HepG2 (cell line): ENCODE data around the gene CARD19. TPM values are rescaled to one million over a fixed set of nuclear protein-coding genes. Genes with fewer than 3 reads are reported as not detected.

ENCODE experiments used
- BORCS8-MEF2B ChIP-seq: sonication (generic); formaldehyde crosslinking; IDR thresholded peaks from 2 replicates; pipeline ENCODE4 v1.8.0; 2022; ENCODE audit warnings: mild to moderate bottlenecking, missing genetic modification reagents
- ELF3 ChIP-seq: IDR thresholded peaks from 2 replicates; pipeline ENCODE4 v1.6.1; 2016; ENCODE audit warnings: missing genetic modification reagents, missing compliant biosample characterization
- GATAD1 ChIP-seq: IDR thresholded peaks from 2 replicates; pipeline ENCODE4 v1.6.1; 2016; ENCODE audit warnings: missing genetic modification reagents, missing compliant biosample characterization
- GLI4 ChIP-seq: sonication (generic); formaldehyde crosslinking; IDR thresholded peaks from 2 replicates; pipeline ENCODE4 v1.5.1; 2020; ENCODE audit warnings: missing genetic modification reagents, mild to moderate bottlenecking, moderate library complexity, borderline replicate concordance
- GLMP ChIP-seq: sonication (generic); formaldehyde crosslinking; IDR thresholded peaks from 2 replicates; pipeline ENCODE4 v1.9.0; 2021; ENCODE audit warnings: missing genetic modification reagents, mild to moderate bottlenecking, borderline replicate concordance
- GTF3A ChIP-seq: sonication (generic); formaldehyde crosslinking; conservative IDR thresholded peaks from 2 replicates; pipeline ENCODE4 v1.4.0; 2020; ENCODE audit warnings: mild to moderate bottlenecking, missing genetic modification reagents
- GZF1 ChIP-seq: sonication (generic); formaldehyde crosslinking; IDR thresholded peaks from 2 replicates; pipeline ENCODE4 v1.5.1; 2020; ENCODE audit warnings: mild to moderate bottlenecking, missing genetic modification reagents
- HNRNPLL ChIP-seq: fragments of 200-400 bp; formaldehyde crosslinking; IDR thresholded peaks from 2 replicates; pipeline ENCODE4 v1.6.1; 2017; ENCODE audit warnings: mild to moderate bottlenecking, low read depth, low read length; ENCODE audit not compliant: poor library complexity, severe bottlenecking
- IKZF4 ChIP-seq: sonication (generic); formaldehyde crosslinking; IDR thresholded peaks from 2 replicates; pipeline ENCODE4 v1.5.1; 2020; ENCODE audit warnings: borderline replicate concordance, mild to moderate bottlenecking, low read depth, missing genetic modification reagents; ENCODE audit errors: not compliant biosample characterization
- JUND ChIP-seq: sonication (generic); formaldehyde crosslinking; IDR thresholded peaks from 2 replicates; pipeline ENCODE4 v1.8.0; 2022; ENCODE audit warnings: mild to moderate bottlenecking, missing genetic modification reagents
- KDM5B ChIP-seq: sonication (generic); formaldehyde crosslinking; IDR thresholded peaks from 2 replicates; pipeline ENCODE4 v1.4.0; 2020; ENCODE audit warnings: missing genetic modification reagents, mild to moderate bottlenecking, borderline replicate concordance
- MED1 ChIP-seq: sonication (generic); formaldehyde crosslinking; IDR thresholded peaks from 2 replicates; pipeline ENCODE4 v1.4.0; 2020; ENCODE audit warnings: missing genetic modification reagents
- MEIS2 ChIP-seq: sonication (generic); formaldehyde crosslinking; IDR thresholded peaks from 2 replicates; pipeline ENCODE4 v1.9.0; 2021; ENCODE audit warnings: mild to moderate bottlenecking, missing genetic modification reagents
- SKI ChIP-seq: fragments of 450-650 bp; IDR thresholded peaks from one replicate; pipeline ENCODE4 v1.6.1; 2018; ENCODE audit warnings: mild to moderate bottlenecking; ENCODE audit not compliant: partially characterized antibody
- SMAD9 ChIP-seq: sonication (generic); formaldehyde crosslinking; IDR thresholded peaks from 2 replicates; pipeline ENCODE4 v1.5.1; 2020; ENCODE audit warnings: mild to moderate bottlenecking, missing genetic modification reagents
- THAP9 ChIP-seq: sonication (generic); formaldehyde crosslinking; IDR thresholded peaks from 2 replicates; pipeline ENCODE4; 2020; ENCODE audit warnings: missing genetic modification reagents, mild to moderate bottlenecking, borderline replicate concordance
- TSC22D2 ChIP-seq: sonication (generic); formaldehyde crosslinking; IDR thresholded peaks from 2 replicates; pipeline ENCODE4 v1.5.1; 2020; ENCODE audit warnings: missing genetic modification reagents, mild to moderate bottlenecking, borderline replicate concordance
- ZC3H13 ChIP-seq: sonication (generic); formaldehyde crosslinking; IDR thresholded peaks from 2 replicates; pipeline ENCODE4 v1.8.1; 2023; ENCODE audit warnings: mild to moderate bottlenecking, missing genetic modification reagents, moderate library complexity
- ZNF160 ChIP-seq: sonication (generic); formaldehyde crosslinking; IDR thresholded peaks from 2 replicates; pipeline ENCODE4 v1.8.0; 2022; ENCODE audit warnings: mild to moderate bottlenecking, inconsistent platforms, missing genetic modification reagents
- ZNF317 ChIP-seq: sonication (generic); formaldehyde crosslinking; IDR thresholded peaks from 2 replicates; pipeline ENCODE4 v1.5.0; 2020; ENCODE audit warnings: mild to moderate bottlenecking, missing genetic modification reagents
- ZNF383 ChIP-seq: sonication (generic); formaldehyde crosslinking; IDR thresholded peaks from 2 replicates; pipeline ENCODE4 v1.4.0; 2020; ENCODE audit warnings: missing genetic modification reagents, mild to moderate bottlenecking, borderline replicate concordance
- ZNF510 ChIP-seq: sonication (generic); formaldehyde crosslinking; IDR thresholded peaks from 2 replicates; pipeline ENCODE4 v1.4.0; 2020; ENCODE audit warnings: low read depth, mild to moderate bottlenecking, missing genetic modification reagents
- ZNF660 ChIP-seq: sonication (generic); formaldehyde crosslinking; IDR thresholded peaks from 2 replicates; pipeline ENCODE4 v1.5.1; 2020; ENCODE audit warnings: mild to moderate bottlenecking, low read depth, missing genetic modification reagents, borderline replicate concordance
- ZNF749 ChIP-seq: sonication (generic); formaldehyde crosslinking; IDR thresholded peaks from 2 replicates; pipeline ENCODE4 v1.8.0; 2022; ENCODE audit warnings: mild to moderate bottlenecking, missing genetic modification reagents, moderate library complexity, borderline replicate concordance
- polyA plus RNA-seq, 8 experiments: library from polyadenylated mRNA; depleted of rRNA in 3 of 8; stranded (reverse) in 7 of 8; unstranded in 1 of 8; fragments of >200 nt; fragmentation: Illumina TruSeq in 4 of 8; extraction: Trizol in 4 of 8; gene quantifications; 2 replicates each; pipeline versions ENCODE4 v1.2.1 to v1.2.3, GENCODE V29; 2011 to 2016; ENCODE audit warnings: low read depth in 4 of 8, missing spikeins in 1 of 8, mixed read lengths in 1 of 8; ENCODE audit not compliant: insufficient read depth in 1 of 8
- total RNA-seq, 5 experiments: library from RNA; depleted of rRNA; stranded (reverse); fragments of >200 nt; fragmentation: Illumina TruSeq; extraction: Trizol; gene quantifications; 2 replicates each; pipeline ENCODE4 v1.2.3, GENCODE V29; 2016; ENCODE audit warnings: low read depth in 1 of 5
- TF ChIP-seq, protein P1 (sequence below): sonication (generic); formaldehyde crosslinking; conservative IDR thresholded peaks from 2 replicates; pipeline ENCODE4 v1.4.0; 2020; ENCODE audit warnings: missing genetic modification reagents

Gene CARD19
- total and polyA plus RNA-seq, 2 of the 13 experiments (the other 11 are each of a cell fraction or from before 2014, with no cell fraction given): 18.4 to 47.2 TPM

DNA sequence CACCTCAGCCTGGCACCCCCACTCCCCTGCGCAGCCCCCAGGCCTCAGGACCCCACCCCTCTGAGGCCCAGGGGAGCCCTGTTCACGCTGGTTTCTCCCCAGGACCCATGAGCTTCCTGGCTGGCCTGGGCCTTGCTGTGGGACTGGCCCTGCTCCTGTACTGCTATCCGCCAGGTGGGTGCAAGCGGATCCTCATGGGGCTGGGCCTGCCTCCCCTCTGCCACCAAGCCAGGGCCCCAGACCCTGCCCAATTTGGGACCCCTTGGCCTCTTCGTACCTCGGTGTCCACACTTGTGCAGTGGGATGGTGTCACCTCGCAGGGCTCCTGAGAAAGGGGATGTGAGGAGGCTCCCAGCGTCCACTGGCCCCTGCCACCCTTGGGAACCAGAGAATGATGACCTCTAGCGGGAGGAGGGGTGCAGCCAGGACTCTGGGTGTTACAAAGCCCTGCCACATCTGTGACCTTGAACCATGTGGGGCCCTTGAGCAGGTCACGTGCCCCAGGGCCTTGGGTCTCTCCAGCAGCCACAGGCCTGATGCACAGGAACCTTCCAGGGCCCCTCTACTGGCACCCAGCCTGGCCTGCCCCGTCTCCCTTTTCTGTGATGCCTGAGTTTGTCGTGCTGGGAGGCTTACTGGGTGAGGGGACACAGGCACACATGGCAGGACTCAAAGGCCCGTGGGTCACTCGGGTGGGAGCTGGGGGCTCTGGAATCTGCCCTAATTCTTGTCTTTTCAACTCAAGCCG, 16.3 kb downstream of the CARD19 start (continued):
- TF ChIP-seq ZNF510 (CRISPR knock-in tag) (no peak; the same call in 1 of the 2 replicates), GTF3A (CRISPR knock-in tag) (0 out of 2 replicates have a peak, but pooled peaks have one; percentile 56), THAP9 (CRISPR knock-in tag) (peak; percentile 24; the same call in 1 of the 2 replicates), TSC22D2 (CRISPR knock-in tag) (no peak), MED1 (CRISPR knock-in tag) (peak; percentile 91), SKI (peak; percentile 44), KDM5B (CRISPR knock-in tag) (peak; percentile 72; the same call in 1 of the 2 replicates), ZC3H13 (CRISPR knock-in tag) (0 out of 2 replicates have a peak, but pooled peaks have one; percentile 39), GATAD1 (CRISPR knock-in tag) (peak; percentile 71), IKZF4 (CRISPR knock-in tag) (peak; percentile 26), ZNF317 (CRISPR knock-in tag) (peak; percentile 64; the same call in 1 of the 2 replicates), MEIS2 (peak; percentile 79; the same call in 1 of the 2 replicates), ELF3 (peak; percentile 79), GLMP (CRISPR knock-in tag) (no peak), ZNF660 (CRISPR knock-in tag) (no peak), BORCS8-MEF2B (CRISPR knock-in tag) (0 out of 2 replicates have a peak, but pooled peaks have one; percentile 62), GZF1 (CRISPR knock-in tag) (0 out of 2 replicates have a peak, but pooled peaks have one; percentile 52), JUND (CRISPR knock-in tag) (no peak), ZNF749 (CRISPR knock-in tag) (no peak), ZNF383 (CRISPR knock-in tag) (no peak), GLI4 (CRISPR knock-in tag) (peak; percentile 69; the same call in 1 of the 2 replicates), SMAD9 (CRISPR knock-in tag) (no peak), HNRNPLL (no peak), ZNF160 (CRISPR knock-in tag) (no peak)
- TF ChIP-seq, protein P1, sequence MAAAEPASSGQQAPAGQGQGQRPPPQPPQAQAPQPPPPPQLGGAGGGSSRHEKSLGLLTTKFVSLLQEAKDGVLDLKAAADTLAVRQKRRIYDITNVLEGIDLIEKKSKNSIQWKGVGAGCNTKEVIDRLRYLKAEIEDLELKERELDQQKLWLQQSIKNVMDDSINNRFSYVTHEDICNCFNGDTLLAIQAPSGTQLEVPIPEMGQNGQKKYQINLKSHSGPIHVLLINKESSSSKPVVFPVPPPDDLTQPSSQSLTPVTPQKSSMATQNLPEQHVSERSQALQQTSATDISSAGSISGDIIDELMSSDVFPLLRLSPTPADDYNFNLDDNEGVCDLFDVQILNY (CRISPR knock-in tag): no peak
